Measurements from ENCODE around the gene MTOR. TPM values are rescaled to one million over a fixed set of nuclear protein-coding genes. Genes with fewer than 3 reads are reported as not detected.
"Not testable (repeated sequence)": the region's sequence is repeated elsewhere in the genome, so short reads cannot be mapped to it uniquely, and the experiment has no call there.

MTOR gene
- total and polyA plus RNA-seq, 5 donors: 19.2 to 35.5 (median 28.5) TPM

GRCh38 chr1:11280719-11281376 lies 18.5 kb upstream of the MTOR start:
- peaks cover 7% of the 10 kb centered on the region for H3K4me1 ChIP-seq (ENCODE audit: control insufficient read depth, insufficient read depth, low read length)
- H3K27ac ChIP-seq (ENCODE audit: low read length): no peak overlapping the region
- 74% methylated on average over 4 of the region's 4 CpGs for WGBS
- intact Hi-C loops (cut with DNase I): no loop called here
- H3K27me3 ChIP-seq (ENCODE audit: control insufficient read depth, insufficient read depth): no peaks in the 10 kb centered on the region
- H3K4me3 ChIP-seq (ENCODE audit: low read length): no peak overlapping the region
- DNase-seq: peak in 1 of 3 donors; percentile 18
- ATAC-seq: no peak
- H3K9me3 ChIP-seq (ENCODE audit: control insufficient read depth, low read length): no peaks in the 10 kb centered on the region

- ATAC-seq: no peak
- no peak overlapping the region for H3K27ac ChIP-seq (ENCODE audit: low read length)
- WGBS: 98% methylated on average over 1 of the region's 1 CpG
- H3K4me1 ChIP-seq (ENCODE audit: control insufficient read depth, insufficient read depth, low read length): peaks cover 12% of the 10 kb centered on the region
- no peak overlapping the region for H3K4me3 ChIP-seq (ENCODE audit: low read length)
- H3K27me3 ChIP-seq (ENCODE audit: control insufficient read depth, insufficient read depth): no peaks in the 10 kb centered on the region
- DNase-seq: no peak
- intact Hi-C loops (cut with DNase I): no loop called here
- H3K9me3 ChIP-seq (ENCODE audit: control insufficient read depth, low read length): no peaks in the 10 kb centered on the region
Measured at GRCh38 chr1:11279630-11280029, 17.3 kb upstream of the MTOR start.

- intact Hi-C loops (cut with DNase I): no loop called here
- no peaks in the 10 kb centered on the region for H3K27me3 ChIP-seq (ENCODE audit: control insufficient read depth, insufficient read depth)
- ATAC-seq: no peak
- 91% methylated on average over 5 of the region's 5 CpGs for WGBS
- H3K4me1 ChIP-seq (ENCODE audit: control insufficient read depth, insufficient read depth, low read length): peaks cover 13% of the 10 kb centered on the region
- no peak overlapping the region for H3K4me3 ChIP-seq (ENCODE audit: low read length)
- H3K9me3 ChIP-seq (ENCODE audit: control insufficient read depth, low read length): no peaks in the 10 kb centered on the region
- DNase-seq: no peak
- H3K27ac ChIP-seq (ENCODE audit: low read length): no peak overlapping the region
Measured at GRCh38 chr1:11279152-11279551, 16.8 kb upstream of the MTOR start.

GRCh38 chr1:11273595-11274234 lies 11.4 kb upstream of the MTOR start:
- Histone ChIP-seq H3K4me3 (ENCODE audit: low read length) (peak overlapping the region; percentile 91), H3K27me3 (ENCODE audit: control insufficient read depth, insufficient read depth) (no peaks in the 10 kb centered on the region), H3K9me3 (ENCODE audit: control insufficient read depth, low read length) (no peaks in the 10 kb centered on the region), H3K4me1 (ENCODE audit: control insufficient read depth, insufficient read depth, low read length) (peaks cover 11% of the 10 kb centered on the region), H3K27ac (ENCODE audit: low read length) (peak overlapping the region; percentile 99)
- DNase-seq (no peak), ATAC-seq (peak in 1 of 2 donors; percentile 58)
- intact Hi-C loops (cut with DNase I): no loop called here
- 7% methylated on average over 22 of the region's 22 CpGs for WGBS

- 1% methylated on average over 58 of the region's 64 CpGs for WGBS
- DNase-seq (peak; percentile 84 to 95 (median 93)), ATAC-seq (peak; percentile 96 to 97)
- H3K4me1 ChIP-seq (ENCODE audit: control insufficient read depth, insufficient read depth, low read length): peaks cover 11% of the 10 kb centered on the region
- H3K9me3 ChIP-seq (ENCODE audit: control insufficient read depth, low read length): no peaks in the 10 kb centered on the region
- H3K27me3 ChIP-seq (ENCODE audit: control insufficient read depth, insufficient read depth): no peaks in the 10 kb centered on the region
- intact Hi-C loops (cut with DNase I): no loop called here
- H3K4me3 ChIP-seq (ENCODE audit: low read length): peak within 1 kb of the TSS; percentile 91
- peak within 1 kb of the TSS; percentile 99 for H3K27ac ChIP-seq (ENCODE audit: low read length)
Measured at GRCh38 chr1:11272832-11273594, 10.7 kb upstream of the MTOR start, which contains the start of gene UBIAD1. Gene UBIAD1, plus strand, starts transcription at chr1:11273198. Its CDS starts 334 bp downstream, at chr1:11273532.

GRCh38 chr1:11272544-11272831 lies 10.1 kb upstream of the MTOR start:
- H3K27me3 ChIP-seq (ENCODE audit: control insufficient read depth, insufficient read depth): no peaks in the 10 kb centered on the region

GRCh38 chr1:11267350-11268337 lies 5.3 kb upstream of the MTOR start:
- H3K4me1 ChIP-seq (ENCODE audit: control insufficient read depth, insufficient read depth, low read length); H3K27me3 ChIP-seq (ENCODE audit: control insufficient read depth, insufficient read depth); DNase-seq; intact Hi-C loops (cut with DNase I); H3K27ac ChIP-seq (ENCODE audit: low read length); ATAC-seq; H3K9me3 ChIP-seq (ENCODE audit: control insufficient read depth, low read length); H3K4me3 ChIP-seq (ENCODE audit: low read length): not testable (repeated sequence)
- WGBS: 78% methylated on average over 19 of the region's 19 CpGs

More at GRCh38 chr1:11272544-11272831, 10.1 kb upstream of the MTOR start:
- ATAC-seq (no peak), DNase-seq (no peak)
- peak overlapping the region; percentile 3 for H3K27ac ChIP-seq (ENCODE audit: low read length)
- 8% methylated on average over 9 of the region's 9 CpGs for WGBS
- intact Hi-C loops (cut with DNase I): no loop called here
- H3K4me1 ChIP-seq (ENCODE audit: control insufficient read depth, insufficient read depth, low read length): peaks cover 11% of the 10 kb centered on the region
- no peaks in the 10 kb centered on the region for H3K9me3 ChIP-seq (ENCODE audit: control insufficient read depth, low read length)
- peak overlapping the region; percentile 23 for H3K4me3 ChIP-seq (ENCODE audit: low read length)

- intact Hi-C loops (cut with DNase I): no loop called here
- WGBS: 78% methylated on average over 12 of the region's 12 CpGs
Measured at GRCh38 chr1:11266268-11267074, 4.1 kb upstream of the MTOR start.

GRCh38 chr1:11256299-11256698 lies 6.1 kb downstream of the MTOR start:
- Histone ChIP-seq H3K27ac (ENCODE audit: low read length) (no peak overlapping the region), H3K4me1 (ENCODE audit: control insufficient read depth, insufficient read depth, low read length) (no peaks in the 10 kb centered on the region), H3K27me3 (ENCODE audit: control insufficient read depth, insufficient read depth) (no peaks in the 10 kb centered on the region), H3K4me3 (ENCODE audit: low read length) (no peak overlapping the region), H3K9me3 (ENCODE audit: control insufficient read depth, low read length) (no peaks in the 10 kb centered on the region)
- ATAC-seq (no peak), DNase-seq (no peak)
- intact Hi-C loops (cut with DNase I): loop anchor here in 1 of 4 donors (10.0 kb wide), 1 partner anchor 121 kb away; no protein-coding TSS in a partner anchor
- WGBS: 97% methylated on average over 1 of the region's 1 CpG

More at GRCh38 chr1:11266268-11267074, 4.1 kb upstream of the MTOR start:
- DNase-seq (no peak), ATAC-seq (no peak)
- Histone ChIP-seq H3K27me3 (ENCODE audit: control insufficient read depth, insufficient read depth) (no peaks in the 10 kb centered on the region), H3K9me3 (ENCODE audit: control insufficient read depth, low read length) (no peaks in the 10 kb centered on the region), H3K4me3 (ENCODE audit: low read length) (no peak overlapping the region), H3K4me1 (ENCODE audit: control insufficient read depth, insufficient read depth, low read length) (no peaks in the 10 kb centered on the region), H3K27ac (ENCODE audit: low read length) (no peak overlapping the region)

- no peak overlapping the region for H3K4me3 ChIP-seq (ENCODE audit: low read length)
- H3K27me3 ChIP-seq (ENCODE audit: control insufficient read depth, insufficient read depth): no peaks in the 10 kb centered on the region
- no peaks in the 10 kb centered on the region for H3K9me3 ChIP-seq (ENCODE audit: control insufficient read depth, low read length)
- no peak overlapping the region for H3K27ac ChIP-seq (ENCODE audit: low read length)
- DNase-seq (no peak), ATAC-seq (no peak)
- intact Hi-C loops (cut with DNase I): loop anchor here in 1 of 4 donors (10.0 kb wide), 1 partner anchor 118 kb away; no protein-coding TSS in a partner anchor
- WGBS: 87% methylated on average over 8 of the region's 8 CpGs
- H3K4me1 ChIP-seq (ENCODE audit: control insufficient read depth, insufficient read depth, low read length): no peaks in the 10 kb centered on the region
Measured at GRCh38 chr1:11253226-11253625, 9.1 kb downstream of the MTOR start.

Measured in right cardiac atrium (tissue), 5 donors.